ENCODE measurements around the gene TDRD3.

TDRD3 gene

GRCh38 chr13:60519496-60519895, 122.5 kb downstream of the TDRD3 start:
- no peak for DNase-seq (ENCODE audit: extremely low read depth, insufficient read length)
- H3K36me3 ChIP-seq (ENCODE audit: control insufficient read depth, insufficient read depth, low read length), result no peaks in the 10 kb centered on the region; the same call in 1 of the 2 replicates
- TF ChIP-seq, protein P1, sequence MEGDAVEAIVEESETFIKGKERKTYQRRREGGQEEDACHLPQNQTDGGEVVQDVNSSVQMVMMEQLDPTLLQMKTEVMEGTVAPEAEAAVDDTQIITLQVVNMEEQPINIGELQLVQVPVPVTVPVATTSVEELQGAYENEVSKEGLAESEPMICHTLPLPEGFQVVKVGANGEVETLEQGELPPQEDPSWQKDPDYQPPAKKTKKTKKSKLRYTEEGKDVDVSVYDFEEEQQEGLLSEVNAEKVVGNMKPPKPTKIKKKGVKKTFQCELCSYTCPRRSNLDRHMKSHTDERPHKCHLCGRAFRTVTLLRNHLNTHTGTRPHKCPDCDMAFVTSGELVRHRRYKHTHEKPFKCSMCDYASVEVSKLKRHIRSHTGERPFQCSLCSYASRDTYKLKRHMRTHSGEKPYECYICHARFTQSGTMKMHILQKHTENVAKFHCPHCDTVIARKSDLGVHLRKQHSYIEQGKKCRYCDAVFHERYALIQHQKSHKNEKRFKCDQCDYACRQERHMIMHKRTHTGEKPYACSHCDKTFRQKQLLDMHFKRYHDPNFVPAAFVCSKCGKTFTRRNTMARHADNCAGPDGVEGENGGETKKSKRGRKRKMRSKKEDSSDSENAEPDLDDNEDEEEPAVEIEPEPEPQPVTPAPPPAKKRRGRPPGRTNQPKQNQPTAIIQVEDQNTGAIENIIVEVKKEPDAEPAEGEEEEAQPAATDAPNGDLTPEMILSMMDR (IDR thresholded peaks at IDR 0.05; ENCODE audit: insufficient read depth, low read length, poor library complexity, severe bottlenecking), result no peak

GRCh38 chr13:60520902-60521569, 124.0 kb downstream of the TDRD3 start:
- H3K36me3 ChIP-seq (ENCODE audit: control insufficient read depth, insufficient read depth, low read length), result no peaks in the 10 kb centered on the region; the same call in 1 of the 2 replicates
- no peak overlapping the region for H3K4me3 ChIP-seq (replicated peaks; ENCODE audit: low read depth, low read length)
- H3K27me3 ChIP-seq (replicated peaks; ENCODE audit: control insufficient read depth, insufficient read depth, low read length), result no peaks in the 10 kb centered on the region
- DNase-seq (ENCODE audit: extremely low read depth, insufficient read length), result no peak
- TF ChIP-seq, protein P1 (IDR thresholded peaks at IDR 0.05; ENCODE audit: insufficient read depth, low read length, poor library complexity, severe bottlenecking), result no peak

More at GRCh38 chr13:60519496-60519895, 122.5 kb downstream of the TDRD3 start:
- no peaks in the 10 kb centered on the region for H3K27me3 ChIP-seq (replicated peaks; ENCODE audit: control insufficient read depth, insufficient read depth, low read length)
- no peak overlapping the region for H3K4me3 ChIP-seq (replicated peaks; ENCODE audit: low read depth, low read length)

DNA sequence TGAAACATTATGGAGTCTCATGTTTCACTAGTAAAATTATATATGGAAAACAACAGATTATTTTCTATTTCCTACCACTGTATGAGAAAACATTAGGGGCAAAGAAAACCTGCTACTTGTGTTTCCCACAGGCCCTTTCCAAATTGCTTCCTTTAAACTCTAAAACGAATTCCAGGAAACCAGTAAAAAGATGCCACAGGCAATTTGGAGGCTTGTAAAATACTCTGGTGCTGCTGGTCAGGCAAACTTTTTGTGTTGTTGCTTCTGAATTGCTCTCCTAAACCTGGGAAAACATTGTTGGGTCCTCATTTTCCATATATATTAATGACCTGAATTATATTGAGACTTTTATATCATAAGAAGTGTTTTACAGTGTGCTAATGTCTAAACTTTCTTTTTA, 141.5 kb downstream of the TDRD3 start:
- Histone ChIP-seq H3K36me3 (ENCODE audit: control insufficient read depth, insufficient read depth, low read length) (no peaks in the 10 kb centered on the region), H3K27me3 (replicated peaks; ENCODE audit: control insufficient read depth, insufficient read depth, low read length) (no peaks in the 10 kb centered on the region), H3K4me3 (replicated peaks; ENCODE audit: low read depth, low read length) (no peak overlapping the region)
- no peak for DNase-seq (ENCODE audit: extremely low read depth, insufficient read length)
- TF ChIP-seq, protein P1 (IDR thresholded peaks at IDR 0.05; ENCODE audit: insufficient read depth, low read length, poor library complexity, severe bottlenecking), result no peak

DNA sequence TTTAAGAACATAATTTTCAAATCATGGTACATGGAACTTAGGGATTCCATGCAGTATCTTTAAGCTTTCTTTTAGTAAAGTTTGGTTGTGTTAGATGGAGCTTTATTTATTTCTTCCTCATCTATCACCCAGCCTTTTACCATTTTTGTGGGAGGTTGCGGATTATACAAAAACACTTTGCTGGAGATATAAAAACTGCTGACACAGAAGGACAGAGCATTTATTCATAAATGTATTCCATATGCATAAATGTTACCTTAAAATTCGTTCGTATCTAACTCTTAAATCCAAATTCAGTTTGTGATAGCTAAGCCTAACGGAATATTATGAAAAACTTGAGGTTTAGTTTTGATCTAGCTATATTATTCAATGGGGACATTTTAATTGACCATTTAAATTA, 143.3 kb downstream of the TDRD3 start:
- H3K36me3 ChIP-seq (ENCODE audit: control insufficient read depth, insufficient read depth, low read length), result no peaks in the 10 kb centered on the region
- no peaks in the 10 kb centered on the region for H3K27me3 ChIP-seq (replicated peaks; ENCODE audit: control insufficient read depth, insufficient read depth, low read length)
- DNase-seq (ENCODE audit: extremely low read depth, insufficient read length), result no peak
- TF ChIP-seq, protein P1 (IDR thresholded peaks at IDR 0.05; ENCODE audit: insufficient read depth, low read length, poor library complexity, severe bottlenecking), result no peak
- no peak overlapping the region for H3K4me3 ChIP-seq (replicated peaks; ENCODE audit: low read depth, low read length)

DNA sequence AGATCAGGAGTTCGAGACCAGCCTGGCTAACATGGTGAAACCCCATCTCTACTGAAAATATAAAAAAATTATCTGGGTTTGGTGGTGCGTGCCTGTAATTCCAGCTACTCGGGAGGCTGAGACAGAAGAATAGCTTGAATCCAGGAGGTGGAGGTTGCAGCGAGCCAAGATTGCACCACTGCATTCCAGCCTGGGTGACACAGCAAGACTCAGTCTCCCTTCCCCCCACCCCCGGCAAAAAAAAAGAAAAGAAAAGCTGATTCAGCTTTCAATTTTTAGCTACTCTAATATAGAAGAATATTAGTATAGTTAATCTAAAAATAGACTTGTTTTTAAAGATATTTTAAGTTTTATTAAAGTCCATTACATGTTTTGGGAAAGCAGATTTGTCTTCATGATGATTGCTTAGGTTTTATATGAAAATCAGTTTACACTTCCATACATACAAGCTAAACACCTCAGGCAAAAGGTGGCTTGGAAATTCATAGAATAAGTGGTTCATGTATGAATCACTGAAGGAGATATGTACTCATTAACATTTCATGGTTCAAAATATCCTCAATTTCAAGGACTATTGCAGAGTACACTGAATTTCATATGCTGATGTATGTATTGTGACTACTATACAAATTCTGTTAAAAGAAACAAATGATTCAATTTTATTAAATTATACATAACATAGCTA, 165.2 kb downstream of the TDRD3 start:
- no peak for DNase-seq (ENCODE audit: extremely low read depth, insufficient read length)
- H3K27me3 ChIP-seq (replicated peaks; ENCODE audit: control insufficient read depth, insufficient read depth, low read length), result no peaks in the 10 kb centered on the region
- H3K4me3 ChIP-seq (replicated peaks; ENCODE audit: low read depth, low read length), result no peak overlapping the region
- H3K36me3 ChIP-seq (ENCODE audit: control insufficient read depth, insufficient read depth, low read length), result no peaks in the 10 kb centered on the region
- TF ChIP-seq, protein P1 (IDR thresholded peaks at IDR 0.05; ENCODE audit: insufficient read depth, low read length, poor library complexity, severe bottlenecking), result no peak

Data from GM06990 (cell line).